NCI-H2029 treated with DMSO at 0.1 percent for 48 hours (cell line): ENCODE measurements around the gene ACO1.

ENCODE experiments used
- DNase-seq: peaks from one replicate; lab custom pipeline; 2025; lab: John Stamatoyannopoulos, UW

The ACO1 gene

DNA sequence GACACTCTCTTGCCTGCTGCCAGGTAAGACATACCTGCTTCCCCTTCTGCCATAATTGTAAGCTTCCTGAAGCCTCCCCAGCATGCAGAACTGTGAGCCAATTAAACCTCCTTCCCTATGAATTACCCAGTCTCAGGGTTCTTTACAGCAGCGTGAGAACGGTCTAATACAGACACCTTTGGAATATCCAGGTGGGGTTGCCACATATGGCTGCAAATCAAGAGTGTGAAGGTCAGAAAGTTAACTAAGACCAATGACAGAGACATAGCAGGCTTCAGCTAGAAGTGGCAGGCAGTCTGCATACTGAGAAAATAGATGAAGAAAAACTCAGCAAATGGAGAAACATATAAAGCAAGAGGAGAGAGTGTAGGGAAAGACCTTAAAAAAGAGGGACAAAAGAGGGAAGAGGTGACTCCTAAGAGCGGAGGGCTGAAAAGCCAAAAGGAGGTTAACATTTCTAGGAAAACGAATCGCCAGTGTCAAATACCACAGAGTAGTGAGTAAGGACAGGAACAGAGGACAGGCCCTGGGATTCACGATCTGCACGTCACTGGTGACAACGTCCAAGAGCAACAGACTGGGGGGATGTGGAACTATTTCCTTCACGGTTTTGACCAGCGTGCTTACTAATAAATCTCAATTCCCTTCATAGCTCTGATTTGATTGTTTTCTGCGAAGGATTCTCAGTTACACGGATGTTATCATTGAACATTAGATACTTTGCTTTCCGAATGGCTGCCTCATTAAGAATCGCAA lies 1.7 kb upstream of the ACO1 start:
- no peak for DNase-seq

DNA sequence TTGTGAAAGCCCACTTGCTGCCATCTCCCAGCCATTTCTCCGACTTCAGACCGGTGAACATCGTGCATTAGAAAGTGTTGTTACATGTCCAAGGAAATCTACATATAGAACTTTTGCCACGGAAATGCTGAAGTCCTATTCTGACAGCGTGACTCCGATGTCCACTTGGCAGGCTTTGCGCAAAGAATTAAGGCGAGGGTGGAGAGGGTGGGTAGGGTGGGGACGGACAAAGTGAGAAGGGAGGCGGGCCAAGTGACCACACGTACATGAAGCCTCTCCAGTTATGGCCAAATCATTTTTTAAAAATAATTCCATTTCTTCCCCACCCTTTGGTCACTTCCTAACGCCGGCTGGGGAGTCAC lies 460 bp upstream of the ACO1 start:
- no peak for DNase-seq

DNA sequence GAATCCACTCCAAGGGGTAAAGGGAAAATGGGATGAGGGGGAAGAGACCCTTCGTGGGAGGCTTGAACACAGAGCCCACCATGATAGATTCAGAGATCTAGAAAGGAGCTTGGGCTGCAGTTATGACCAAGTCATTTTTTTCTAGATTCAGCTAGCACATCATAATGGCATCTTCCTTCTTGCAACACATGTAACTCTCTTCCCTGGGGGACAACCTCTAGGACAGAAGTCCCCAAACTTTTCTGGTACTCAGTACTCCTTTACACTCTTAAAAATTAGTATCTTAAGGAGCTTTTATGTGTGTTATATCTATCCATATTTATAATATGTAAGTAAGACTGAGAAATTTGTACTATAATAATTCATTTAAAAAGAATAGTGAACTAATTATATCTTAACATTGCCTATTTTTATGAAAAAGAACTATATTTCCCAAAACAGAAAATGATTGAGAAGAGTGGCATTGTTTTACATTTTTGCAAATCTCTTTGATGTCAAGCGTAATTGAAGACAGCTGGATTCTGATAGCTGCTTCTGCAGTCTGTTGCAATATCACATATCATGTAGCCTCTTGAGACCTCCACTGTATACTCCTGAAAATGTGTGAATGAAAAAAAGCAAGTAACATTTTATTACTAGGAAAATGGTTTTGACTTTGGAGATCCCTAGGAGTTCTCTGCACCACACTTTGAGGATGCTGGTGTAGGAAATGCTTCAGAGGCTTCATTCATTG lies 875 bp downstream of the ACO1 start:
- DNase-seq, result no peak

DNA sequence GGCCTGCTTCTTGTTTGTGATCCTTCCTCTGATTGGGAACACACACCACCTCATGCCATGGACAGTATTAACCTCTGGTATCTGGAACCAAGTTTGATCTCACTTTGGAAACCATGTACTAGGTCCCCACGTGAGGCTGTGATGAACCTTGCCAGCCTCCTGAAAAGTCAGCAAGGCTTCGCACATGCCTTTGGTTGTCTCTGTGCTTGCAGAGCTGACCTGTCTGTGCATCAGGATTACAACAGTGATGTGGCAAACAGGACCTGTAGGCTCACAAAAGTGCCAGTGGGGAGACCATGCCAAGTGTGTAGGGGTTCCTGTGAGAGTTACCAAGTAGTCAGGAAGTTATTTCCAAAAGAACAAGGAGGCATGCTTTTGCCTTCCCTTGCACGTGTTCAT lies 1.4 kb downstream of the ACO1 start:
- DNase-seq, result no peak

DNA sequence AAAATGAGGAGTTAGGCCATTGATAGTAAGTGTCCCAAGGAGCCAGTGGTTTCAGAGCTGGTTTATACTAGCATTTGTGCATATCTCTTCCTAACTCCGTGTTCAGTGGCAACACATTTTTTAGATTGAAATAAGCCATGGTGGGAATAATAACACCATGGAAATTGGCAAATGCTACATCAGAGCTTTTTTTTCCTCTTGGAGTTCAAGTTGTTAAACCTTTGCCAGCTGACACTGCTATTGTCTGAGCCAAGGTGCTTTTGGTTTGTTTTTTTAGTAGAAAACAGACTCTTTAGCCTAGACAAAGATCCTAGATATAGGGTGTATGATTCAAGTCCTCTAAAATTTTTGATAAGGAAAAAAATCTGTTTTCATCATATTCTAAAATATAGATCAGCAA lies 2.8 kb downstream of the ACO1 start:
- no peak for DNase-seq

DNA sequence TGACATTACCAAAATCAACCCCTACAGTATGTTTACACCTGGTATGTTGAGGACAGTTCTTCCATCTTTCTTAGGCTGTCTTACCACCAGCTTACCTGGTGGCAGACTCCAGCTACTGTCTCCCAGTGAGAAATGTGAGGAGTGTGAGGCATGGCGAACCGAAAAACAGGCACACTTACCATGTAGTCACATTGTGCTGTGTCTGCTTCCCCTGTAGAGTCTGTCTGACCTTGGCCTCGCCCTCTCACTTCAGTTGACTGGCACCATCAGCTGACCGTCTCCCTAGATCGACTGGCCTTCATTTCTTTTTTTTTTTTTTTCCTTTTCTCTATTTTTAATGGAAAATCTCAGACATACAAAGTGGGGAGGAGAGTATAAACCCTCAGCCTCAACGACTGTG lies 4.9 kb downstream of the ACO1 start:
- no peak for DNase-seq

DNA sequence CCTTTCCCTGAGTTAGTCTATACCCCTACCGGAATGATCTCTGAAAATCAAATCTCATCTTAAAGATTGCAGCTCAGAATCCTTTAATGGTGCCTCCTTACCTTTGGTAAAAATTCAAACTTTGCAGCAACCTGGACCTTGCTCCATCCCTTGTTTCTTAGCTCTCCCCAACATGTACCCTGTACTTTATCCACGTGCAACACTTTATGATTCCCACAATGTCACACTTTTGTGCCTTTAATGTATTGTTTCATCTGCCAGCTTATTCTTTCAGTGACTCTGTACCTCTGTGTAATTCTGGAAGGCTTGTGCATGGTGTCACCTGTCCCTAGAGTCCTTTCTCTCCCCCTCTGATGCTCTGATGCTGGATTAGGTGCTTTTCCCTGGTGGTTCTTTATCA lies 9.5 kb downstream of the ACO1 start:
- DNase-seq, result no peak

DNA sequence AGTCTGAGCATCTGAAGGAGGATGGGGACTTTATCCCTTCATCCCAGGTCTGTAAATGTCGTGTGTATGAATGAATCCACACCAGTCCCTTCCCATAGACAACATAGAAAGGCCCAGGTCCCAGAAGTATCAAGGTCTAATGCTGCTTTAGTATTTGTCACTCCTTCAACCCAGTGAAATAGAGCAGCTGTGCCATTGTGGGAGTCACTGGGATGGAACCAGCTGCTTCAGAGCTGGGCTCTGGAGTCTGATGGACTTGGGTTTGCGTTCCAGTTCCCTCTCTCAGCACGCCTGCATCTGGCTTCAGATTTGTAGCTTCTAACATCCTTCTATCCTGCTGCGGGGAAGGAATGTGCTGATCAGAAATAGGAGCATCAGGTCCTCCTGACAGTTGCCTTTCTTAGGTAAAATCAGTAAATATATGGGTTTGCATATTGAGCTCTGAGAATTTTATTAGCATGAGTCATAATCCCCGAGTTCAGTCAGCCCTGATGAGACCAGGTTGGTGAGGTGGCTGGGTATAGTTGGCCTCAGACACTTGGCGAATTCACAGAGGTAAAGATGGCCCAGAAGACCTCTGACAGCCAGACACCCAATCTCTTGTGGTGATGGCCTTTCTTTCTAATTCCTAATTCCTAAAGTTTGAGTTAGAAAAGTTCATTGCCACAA lies 10.1 kb downstream of the ACO1 start:
- no peak for DNase-seq

DNA sequence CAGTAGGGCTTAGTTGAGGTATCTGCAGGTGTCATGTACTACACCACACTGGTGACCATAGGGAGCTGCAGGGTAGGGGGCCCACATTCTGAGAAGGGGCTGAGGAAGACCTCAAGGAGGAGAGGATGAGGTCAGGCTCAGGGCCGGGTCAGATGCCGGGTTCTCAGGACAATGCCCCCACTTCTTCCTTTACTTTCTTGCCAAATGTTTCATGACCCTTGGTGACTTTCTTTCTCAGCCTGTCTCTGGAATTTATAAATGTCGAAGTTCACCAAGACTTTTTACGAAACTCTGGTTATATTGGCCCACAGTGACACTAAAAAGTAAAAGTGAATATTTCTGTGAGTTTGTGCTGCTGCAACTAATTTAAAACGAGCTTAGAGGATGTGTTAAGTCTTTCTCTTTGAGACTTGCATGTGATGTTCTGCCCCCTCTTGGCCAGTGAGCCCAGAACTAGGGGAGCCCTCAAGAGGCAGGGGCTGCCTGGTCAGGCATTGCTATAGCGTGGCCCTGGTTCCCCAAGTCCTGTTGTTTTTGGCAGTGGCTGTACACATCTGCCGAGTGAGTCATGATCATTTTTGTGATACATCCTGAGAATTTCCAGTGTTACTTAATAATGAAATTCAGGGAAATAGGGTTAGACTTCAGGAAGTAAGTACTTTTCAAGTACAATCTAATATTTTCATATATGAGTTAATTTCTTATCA lies 11.2 kb downstream of the ACO1 start:
- DNase-seq, result no peak

DNA sequence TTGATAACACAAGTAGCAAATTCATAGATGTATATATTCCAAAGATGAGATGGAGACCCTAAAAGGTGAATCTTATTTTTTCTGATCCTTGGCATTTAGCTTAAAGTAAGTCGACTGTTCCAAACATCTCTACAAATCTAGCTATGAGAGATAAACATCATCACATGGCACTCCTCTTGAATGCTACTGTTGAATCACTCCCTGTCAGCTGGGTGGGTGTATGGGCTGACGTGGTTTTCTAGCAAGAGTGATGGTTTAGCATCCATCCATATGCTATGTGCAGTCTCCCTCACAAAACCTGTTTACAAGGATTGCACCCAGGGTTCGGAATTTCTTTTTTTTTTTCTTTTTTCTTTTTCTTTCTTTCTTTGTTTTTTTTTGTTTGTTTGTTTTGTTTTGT lies 13.8 kb downstream of the ACO1 start:
- no peak for DNase-seq

DNA sequence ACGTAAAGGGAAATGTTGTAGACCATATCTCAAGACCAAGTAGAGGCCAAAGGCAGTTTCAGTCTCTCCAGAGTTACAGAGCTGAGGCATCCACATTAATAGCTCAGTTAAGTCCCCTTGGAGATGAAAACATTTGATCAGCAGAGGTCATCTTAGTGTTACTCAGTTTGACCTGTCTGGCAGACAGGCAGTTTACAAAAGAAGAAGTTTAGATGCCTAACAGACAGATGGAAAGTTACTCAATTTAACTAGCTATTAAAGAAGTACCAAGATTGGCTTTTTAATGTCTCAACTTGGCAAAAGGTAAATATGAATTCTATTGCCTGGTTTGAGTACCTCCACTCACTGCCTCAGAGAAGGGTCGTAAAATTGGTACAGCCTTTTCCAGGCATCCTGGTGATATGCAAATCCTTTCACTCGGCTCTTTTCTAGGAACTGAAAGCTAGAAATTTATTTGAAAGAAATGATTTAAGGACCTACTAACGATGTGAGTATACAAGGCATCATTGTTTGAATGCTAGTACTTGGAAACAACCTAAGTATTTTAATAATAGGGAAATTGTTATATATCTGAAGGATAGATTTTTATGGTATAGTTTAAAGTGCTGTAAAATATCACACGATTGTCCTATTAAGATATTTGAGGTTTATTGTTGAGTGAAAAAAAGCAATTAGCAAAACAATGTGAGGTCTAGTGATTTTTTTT lies 14.8 kb downstream of the ACO1 start:
- DNase-seq, result no peak

DNA sequence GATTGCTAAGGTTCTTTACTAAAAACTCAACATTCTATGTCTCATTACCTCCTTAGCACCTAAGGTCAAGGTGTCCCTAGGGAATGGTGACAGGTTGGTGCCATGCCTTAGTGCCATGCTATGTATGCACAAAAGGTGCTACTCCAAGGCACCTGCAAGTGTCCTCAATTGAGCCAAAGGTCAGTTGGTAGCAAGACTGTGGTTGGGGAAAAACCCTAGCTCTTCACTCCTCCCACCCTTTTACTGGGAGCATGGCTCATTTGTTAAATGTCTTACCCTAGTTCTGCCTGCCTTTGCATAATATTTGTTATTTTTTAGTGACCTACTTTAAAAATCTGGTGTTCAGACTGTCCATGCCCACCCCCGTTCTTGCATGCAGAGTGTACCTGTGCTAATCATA lies 17.0 kb downstream of the ACO1 start:
- DNase-seq, result no peak

DNA sequence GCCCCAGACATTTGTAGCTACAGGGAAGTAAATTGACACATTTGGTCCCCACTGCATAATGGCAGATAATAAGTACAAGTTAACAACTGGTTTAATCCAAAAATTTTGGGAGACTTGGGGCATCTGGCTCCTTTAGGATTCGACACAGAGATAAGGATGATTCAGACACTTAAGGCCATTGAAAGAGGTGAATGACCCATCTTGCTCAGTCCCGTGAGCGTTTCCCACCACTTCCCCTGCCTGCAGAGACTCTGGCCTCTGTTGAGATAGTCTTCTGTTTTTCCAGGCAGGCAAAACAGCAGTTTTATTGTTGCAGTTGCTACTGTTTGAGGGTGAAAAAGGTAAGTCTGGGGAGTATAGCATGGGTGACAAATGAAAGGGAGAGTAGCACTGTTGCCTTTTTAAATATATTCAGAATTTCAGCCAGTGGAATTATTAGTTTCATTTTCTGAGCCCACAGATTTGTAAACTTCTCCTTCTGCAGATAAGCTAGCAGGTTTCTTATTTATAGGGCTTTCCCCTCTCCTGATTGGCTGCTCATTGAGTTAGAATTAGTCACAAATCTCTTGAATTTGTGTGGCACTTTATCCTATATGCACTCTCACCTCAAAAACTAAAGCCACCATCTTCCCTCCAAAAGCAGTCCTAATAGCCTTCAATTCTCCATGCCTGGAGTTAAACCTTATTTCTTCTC lies 19.3 kb downstream of the ACO1 start:
- no peak for DNase-seq

DNA sequence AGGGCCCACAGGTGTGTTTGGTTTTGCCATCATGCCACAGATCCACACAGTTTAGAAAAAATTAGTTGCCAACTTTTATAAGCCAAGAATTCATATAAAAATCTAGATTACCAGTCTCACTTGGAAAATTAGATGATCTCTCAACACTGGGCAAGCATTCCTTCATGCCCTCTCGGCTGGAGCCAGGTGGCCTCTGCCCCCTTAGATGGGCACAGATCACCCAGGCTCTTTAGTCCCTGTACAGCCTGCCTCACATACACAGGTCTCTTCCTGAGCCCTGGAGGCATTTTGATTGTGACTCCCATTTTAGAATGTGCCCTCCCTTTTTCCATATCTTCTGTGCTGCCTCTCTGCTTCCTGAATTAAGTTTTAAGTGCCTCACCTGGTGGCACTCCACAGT lies 20.0 kb downstream of the ACO1 start:
- DNase-seq, result no peak

DNA sequence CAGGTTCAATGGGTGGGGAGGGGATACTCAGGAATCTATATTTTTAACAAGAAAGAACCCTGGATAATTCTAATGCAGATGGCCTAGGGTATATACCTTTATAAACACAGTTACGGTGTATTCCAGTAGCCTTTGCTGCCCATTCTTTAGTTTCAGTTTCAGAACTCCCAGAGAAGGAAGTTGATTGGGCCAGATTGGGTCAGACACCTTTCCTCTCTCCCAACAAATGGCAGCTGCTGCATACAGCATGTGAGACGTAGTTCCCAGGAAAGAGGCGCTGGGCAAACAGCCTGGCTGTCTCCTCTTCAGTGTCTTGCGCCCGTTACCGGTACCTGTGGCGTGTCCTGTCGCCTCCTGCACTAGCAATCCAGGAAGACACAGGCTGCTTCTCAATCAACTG lies 20.4 kb downstream of the ACO1 start:
- peak; percentile 76 for DNase-seq

DNA sequence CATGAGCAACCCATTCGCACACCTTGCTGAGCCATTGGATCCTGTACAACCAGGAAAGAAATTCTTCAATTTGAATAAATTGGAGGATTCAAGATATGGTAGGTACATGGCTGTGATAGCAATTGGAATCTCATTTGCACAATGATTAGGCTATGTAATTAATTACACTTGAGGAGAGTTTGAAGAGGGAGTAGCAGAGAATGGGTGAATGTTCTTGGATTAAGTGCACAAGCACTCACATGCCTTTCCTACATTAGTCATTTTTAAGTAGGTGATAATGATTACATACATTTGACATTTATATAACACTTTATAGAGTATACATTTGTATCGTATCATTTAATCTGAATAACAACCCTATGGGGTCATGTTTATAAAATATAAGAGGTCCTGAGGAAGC lies 21.1 kb downstream of the ACO1 start:
- DNase-seq, result no peak

DNA sequence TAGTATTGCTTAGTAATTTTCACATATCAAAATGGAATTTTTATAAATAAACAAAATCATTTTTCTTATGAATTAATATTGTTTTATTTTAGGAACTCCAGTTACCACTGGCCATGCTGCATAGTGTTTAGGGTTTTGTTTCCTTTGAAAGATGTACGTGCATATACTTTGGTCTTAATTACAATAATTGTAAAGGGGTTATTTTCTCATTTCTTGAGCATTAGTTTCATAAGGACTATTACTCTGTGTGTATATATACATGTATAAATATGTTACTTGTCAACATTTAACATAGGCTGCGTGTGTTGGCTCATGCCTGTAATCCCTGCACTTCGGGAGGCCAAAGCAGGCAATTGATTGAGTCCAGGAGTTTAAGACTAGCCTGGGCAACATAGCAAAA lies 21.6 kb downstream of the ACO1 start:
- no peak for DNase-seq

DNA sequence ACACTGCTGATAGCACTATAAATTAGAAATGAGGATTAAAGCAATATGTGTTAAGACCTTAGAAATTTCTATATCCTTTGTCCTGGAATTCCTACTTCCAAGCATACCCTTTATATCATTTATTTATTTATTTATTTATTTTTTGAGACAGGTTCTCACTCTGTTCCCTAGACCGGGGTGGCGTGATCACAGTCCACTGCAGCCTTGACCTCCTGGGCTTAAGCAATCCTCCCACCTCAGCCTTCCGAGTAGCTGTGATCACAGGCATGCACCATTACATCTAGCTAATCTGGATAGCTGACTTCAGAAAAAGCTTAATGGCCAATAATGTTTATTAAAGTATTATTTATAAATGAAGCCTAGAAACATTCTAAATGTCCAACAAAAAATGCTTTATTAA lies 27.3 kb downstream of the ACO1 start:
- no peak for DNase-seq

DNA sequence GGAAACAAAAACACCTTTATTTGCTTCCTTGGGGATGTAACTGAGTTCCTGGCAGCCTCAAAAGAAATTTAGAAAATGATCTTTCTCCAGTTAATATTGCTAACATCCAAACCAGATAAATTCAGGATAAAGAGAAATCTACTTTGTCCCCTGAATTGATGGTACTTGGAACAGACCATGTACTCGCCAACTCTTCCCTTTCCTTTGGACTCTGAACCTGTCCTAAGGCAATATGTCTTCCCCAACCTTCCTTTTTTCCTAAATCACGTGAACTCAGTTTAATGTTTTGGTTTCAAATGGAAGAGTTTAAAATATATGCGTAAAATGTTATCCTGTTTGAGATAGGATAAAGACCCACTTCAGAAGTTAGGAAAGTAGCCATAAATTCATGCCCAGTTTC lies 28.0 kb downstream of the ACO1 start:
- no peak for DNase-seq

DNA sequence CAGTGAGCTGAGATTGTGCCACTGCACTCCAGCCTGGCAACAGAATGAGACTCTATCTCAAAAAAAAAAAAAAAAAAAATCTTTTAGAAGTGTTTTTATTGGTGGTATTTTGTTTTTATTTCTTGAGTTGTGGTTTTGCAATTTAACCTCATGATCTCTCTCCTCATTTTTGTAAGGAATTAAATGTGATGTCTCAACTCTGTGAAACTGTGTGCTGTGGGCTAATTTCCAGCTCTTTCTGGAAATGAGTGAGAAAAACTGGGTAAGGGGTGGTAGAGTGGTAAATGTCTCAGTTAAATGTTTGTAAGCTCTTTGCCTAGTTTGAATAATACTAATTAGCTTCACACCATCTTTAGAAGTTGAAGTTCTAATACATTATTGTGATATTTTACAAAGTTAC lies 29.0 kb downstream of the ACO1 start:
- no peak for DNase-seq

DNA sequence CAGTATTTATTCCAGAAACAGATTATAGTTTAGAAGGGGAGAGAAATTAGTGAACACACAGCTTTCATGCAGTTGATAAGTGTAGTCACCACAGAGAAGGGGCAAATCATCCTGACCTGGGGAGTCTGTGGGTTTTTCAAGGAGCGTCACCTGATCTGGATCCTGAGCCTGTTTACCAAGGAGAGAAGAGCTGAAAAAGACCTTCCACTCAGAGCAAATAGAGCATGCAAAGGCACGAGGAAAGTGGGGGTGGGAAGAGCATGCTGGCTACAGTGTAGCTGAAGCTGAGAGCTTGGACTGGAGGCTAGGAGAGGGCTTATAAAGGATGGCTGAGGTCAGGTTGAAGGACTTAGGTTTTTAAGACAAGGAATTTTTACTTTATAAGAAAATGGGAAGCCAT lies 30.4 kb downstream of the ACO1 start:
- DNase-seq, result no peak

DNA sequence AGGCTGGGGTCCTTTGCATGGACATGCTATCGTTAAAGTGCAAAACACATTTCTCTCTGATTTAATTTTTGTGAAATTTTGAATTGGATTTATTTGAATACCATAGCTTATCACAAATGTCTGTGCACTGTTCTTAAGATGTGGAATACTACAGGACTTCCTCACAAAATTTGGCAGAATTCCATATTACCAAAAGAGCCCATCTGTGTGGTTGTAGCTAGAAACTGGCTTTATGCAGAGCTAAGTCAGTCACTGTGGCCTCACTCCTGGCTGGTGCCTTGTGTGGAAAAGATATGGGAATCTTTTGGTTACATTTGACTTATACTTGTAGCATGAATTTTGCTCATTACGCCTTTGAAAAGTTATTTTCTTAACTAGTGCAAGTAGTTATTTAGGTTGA lies 35.5 kb downstream of the ACO1 start:
- no peak for DNase-seq
